Activated CD4-positive, alpha-beta T cell treated with anti-CD3 and anti-CD28 coated beads, Interleukin-2, amount 10 ng/mL, durations not matched to agents 7 days and 5 days (primary cell): ENCODE results near the gene F12. TPM values are rescaled to one million over a fixed set of nuclear protein-coding genes. Genes with fewer than 3 reads are reported as not detected.
"Not testable (repeated sequence)": the region's sequence is repeated elsewhere in the genome, so short reads cannot be mapped to it uniquely, and the experiment has no call there.

ENCODE experiments used
- CTCF ChIA-PET: fragments of 350-600 bp; sonication (Branson Sonifier 250); formaldehyde crosslinking; loops from one replicate; lab custom pipeline; 2021; ENCODE audit warnings: antibody characterized with exemption; lab: Charles Lee
- POLR2A ChIA-PET: fragments of 350-600 bp; sonication (Branson Sonifier 250); formaldehyde crosslinking; loops from one replicate; lab custom pipeline; 2021; ENCODE audit warnings: antibody characterized with exemption; lab: Charles Lee
- DNase-seq: peaks from one replicate; pipeline ENCODE4 v3.0.0-alpha.2; 2020
- H3K27ac Mint-ChIP-seq: one replicate; pipeline ENCODE4 v1.8.0; 2021; ENCODE audit warnings: mild to moderate bottlenecking, moderate library complexity, mixed read lengths
- H3K27me3 Mint-ChIP-seq: one replicate; pipeline ENCODE4 v1.8.0; 2021; ENCODE audit warnings: mixed read lengths
- H3K36me3 Mint-ChIP-seq: one replicate; pipeline ENCODE4 v1.8.0; 2021; ENCODE audit warnings: low read depth, mixed read lengths
- H3K4me1 Mint-ChIP-seq: one replicate; pipeline ENCODE4 v1.8.0; 2021; ENCODE audit warnings: mixed read lengths
- H3K4me3 Mint-ChIP-seq: one replicate; pipeline ENCODE4 v1.8.0; 2021; ENCODE audit warnings: mild to moderate bottlenecking, moderate library complexity, mixed read lengths
- H3K9me3 Mint-ChIP-seq: one replicate; pipeline ENCODE4 v1.8.0; 2021; ENCODE audit warnings: mixed read lengths
- total RNA-seq, 2 experiments: library from RNA; stranded (reverse); gene quantifications; one replicate each; pipeline ENCODE4 v1.2.3, GENCODE V29; 2021

Gene F12
- total RNA-seq, 2 experiments from 2014 or later = 0.22 to 0.60 TPM

DNA sequence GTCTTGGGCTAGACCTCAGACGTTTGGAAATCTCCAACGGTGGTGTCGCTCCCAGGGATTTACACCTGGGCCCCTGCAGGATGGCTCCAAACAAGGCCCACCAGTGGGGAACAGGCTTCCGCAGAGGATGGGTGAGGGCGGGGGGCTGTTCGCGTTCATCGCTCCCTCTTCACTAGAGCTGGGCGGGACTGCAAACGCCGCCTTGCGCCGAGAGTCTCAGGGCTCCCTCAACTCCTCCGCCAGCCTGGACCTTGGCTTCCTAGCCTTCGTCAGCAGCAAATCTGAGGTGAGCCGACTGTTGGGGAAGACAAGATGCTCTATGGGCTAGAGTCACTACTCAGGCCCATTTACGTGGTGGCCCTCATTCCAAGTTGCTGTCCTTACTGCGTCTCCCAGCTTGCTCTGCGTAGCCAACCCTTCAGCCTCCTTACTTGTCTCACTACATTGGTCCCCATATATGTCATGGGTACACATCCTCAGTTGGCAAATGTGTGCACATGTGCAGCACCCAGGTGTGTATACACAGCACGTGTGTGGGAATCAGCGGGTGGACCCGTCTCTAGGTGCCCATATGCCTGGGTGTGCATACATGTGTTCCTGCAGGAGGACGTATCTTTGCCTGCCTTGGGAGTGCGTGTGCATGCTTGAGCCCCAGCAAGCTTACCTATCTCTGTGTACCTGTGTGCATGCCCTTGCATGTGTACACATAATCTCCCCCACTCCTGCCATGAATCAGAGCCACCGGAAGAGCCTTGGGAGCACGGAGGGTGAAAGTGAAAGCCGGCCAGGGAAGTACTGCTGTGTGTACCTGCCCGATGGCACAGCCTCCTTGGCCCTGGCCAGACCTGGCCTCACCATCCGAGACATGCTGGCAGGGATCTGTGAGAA is 41.1 kb downstream of the F12 start:
- peaks cover 70% of the 10 kb centered on the region for H3K4me1 Mint-ChIP-seq
- ChIA-PET POLR2A (no interaction called here), CTCF (interaction anchor here (0.6 to 9.8 kb wide), 13 partner anchors 10 to 87 kb away, joined by 3 to 145 read pairs (median 4); partner anchors contain the start of genes LMAN2, PRR7 and RGS14)
- no peaks in the 10 kb centered on the region for H3K27me3 Mint-ChIP-seq
- H3K9me3 Mint-ChIP-seq = no peaks in the 10 kb centered on the region
- H3K36me3 Mint-ChIP-seq = peaks cover 65% of the 10 kb centered on the region
- H3K4me3 Mint-ChIP-seq = no peak overlapping the region
- DNase-seq = no peak
- no peak overlapping the region for H3K27ac Mint-ChIP-seq

DNA sequence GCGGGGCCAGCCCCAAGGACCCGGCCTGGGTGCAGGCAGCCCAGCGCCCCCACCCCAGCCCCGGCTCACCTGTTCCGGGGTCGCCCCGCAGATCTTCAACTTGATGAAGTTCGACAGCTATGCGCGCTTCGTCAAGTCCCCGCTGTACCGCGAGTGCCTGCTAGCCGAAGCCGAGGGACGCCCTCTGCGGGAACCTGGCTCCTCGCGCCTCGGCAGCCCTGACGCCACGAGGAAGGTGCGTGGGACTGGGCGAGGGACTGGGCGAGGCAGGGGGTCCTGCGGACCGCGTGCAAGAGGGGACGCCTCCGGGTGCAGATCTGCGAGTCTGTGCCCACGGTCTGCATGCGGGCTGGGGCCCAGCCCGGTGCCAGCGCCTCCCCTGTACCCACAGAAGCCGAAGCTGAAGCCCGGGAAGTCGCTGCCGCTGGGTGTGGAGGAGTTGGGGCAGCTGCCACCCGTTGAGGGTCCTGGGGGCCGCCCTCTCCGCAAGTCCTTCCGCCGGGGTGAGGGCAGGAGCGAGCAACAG is 42.0 kb downstream of the F12 start:
- H3K9me3 Mint-ChIP-seq = no peaks in the 10 kb centered on the region
- no peak for DNase-seq
- H3K27me3 Mint-ChIP-seq = no peaks in the 10 kb centered on the region
- CTCF ChIA-PET = interaction anchor here (0.6 to 9.8 kb wide), 3 partner anchors 10 to 90 kb away, joined by 3 to 145 read pairs (median 22); partner anchors contain the start of genes LMAN2 and RGS14
- H3K27ac Mint-ChIP-seq = no peak overlapping the region
- peaks cover 61% of the 10 kb centered on the region for H3K36me3 Mint-ChIP-seq
- peaks cover 69% of the 10 kb centered on the region for H3K4me1 Mint-ChIP-seq
- POLR2A ChIA-PET = no interaction called here
- H3K4me3 Mint-ChIP-seq = no peak overlapping the region

GRCh38 chr5:177366528-177367322 is 42.6 kb downstream of the F12 start:
- Mint-ChIP-seq H3K27me3 (no peaks in the 10 kb centered on the region), H3K4me1 (peaks cover 70% of the 10 kb centered on the region), H3K36me3 (peaks cover 62% of the 10 kb centered on the region), H3K4me3 (no peak overlapping the region), H3K9me3 (no peaks in the 10 kb centered on the region), H3K27ac (no peak overlapping the region)
- CTCF ChIA-PET = interaction anchor here (0.6 to 9.8 kb wide), 3 partner anchors 10 to 89 kb away, joined by 3 to 145 read pairs (median 22); partner anchors contain the start of genes LMAN2 and RGS14
- POLR2A ChIA-PET = no interaction called here
- DNase-seq = no peak

DNA sequence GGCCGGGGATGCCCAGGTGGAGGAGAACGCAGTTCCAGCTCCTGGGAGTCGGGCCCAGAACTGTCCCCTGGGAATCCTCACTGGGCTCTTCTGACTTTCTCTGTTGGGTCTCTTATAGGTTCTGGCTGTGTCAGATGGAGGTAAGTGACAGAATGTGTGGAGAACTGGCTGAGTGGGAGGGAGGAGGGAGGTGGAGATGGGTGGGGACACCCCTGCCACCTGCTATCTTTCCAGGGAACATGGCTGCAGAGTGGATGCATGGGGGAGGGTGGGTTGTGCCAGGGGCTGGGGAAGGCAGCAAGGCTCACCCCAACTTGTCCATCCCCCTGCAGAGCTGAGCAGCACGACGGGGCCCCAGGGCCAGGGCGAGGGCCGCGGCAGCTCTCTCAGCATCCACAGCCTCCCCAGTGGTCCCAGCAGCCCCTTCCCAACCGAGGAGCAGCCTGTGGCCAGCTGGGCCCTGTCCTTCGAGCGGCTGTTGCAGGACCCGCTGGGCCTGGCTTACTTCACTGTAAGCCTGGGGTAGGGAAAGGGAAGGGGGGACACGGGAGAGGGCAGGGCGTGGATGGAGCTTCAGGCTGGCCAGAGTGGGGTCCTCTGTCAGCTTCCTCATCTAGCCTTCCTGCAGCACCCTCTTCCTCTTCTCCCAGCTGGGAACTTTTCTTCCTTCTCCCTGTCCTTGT is 43.4 kb downstream of the F12 start:
- H3K4me1 Mint-ChIP-seq = peaks cover 70% of the 10 kb centered on the region
- DNase-seq = no peak
- ChIA-PET POLR2A (no interaction called here), CTCF (interaction anchor here (1.0 to 9.8 kb wide), 3 partner anchors 9 to 57 kb away, joined by 3 to 145 read pairs (median 22); partner anchors contain the start of genes LMAN2 and RGS14)
- no peak overlapping the region for H3K27ac Mint-ChIP-seq
- H3K27me3 Mint-ChIP-seq = no peaks in the 10 kb centered on the region
- H3K9me3 Mint-ChIP-seq = no peaks in the 10 kb centered on the region
- peaks cover 59% of the 10 kb centered on the region for H3K36me3 Mint-ChIP-seq
- H3K4me3 Mint-ChIP-seq = no peak overlapping the region

- DNase-seq = no peak
Measured at GRCh38 chr5:177364159-177364962, 45.0 kb downstream of the F12 start.

DNA sequence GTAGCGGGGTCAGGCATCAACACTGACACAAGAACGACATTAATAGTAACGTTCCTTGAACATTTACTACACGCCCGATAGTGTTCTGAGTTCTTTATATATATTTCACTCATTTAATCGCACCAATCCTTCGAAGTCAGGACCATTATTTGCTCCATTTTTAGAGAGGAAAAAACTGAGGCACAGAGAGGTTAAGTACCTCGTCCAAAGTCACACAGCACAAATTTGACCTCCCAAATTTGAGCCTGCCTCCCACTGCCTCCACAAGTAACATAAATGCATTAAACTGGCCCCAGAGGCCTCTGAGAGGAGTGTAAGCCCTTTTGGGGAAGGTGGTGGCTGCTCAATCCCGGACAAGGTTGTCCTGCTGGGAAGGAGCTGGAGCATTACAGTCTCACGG is 45.8 kb downstream of the F12 start:
- H3K36me3 Mint-ChIP-seq = peaks cover 57% of the 10 kb centered on the region
- no peak overlapping the region for H3K27ac Mint-ChIP-seq
- H3K9me3 Mint-ChIP-seq = no peaks in the 10 kb centered on the region
- no peaks in the 10 kb centered on the region for H3K27me3 Mint-ChIP-seq
- POLR2A ChIA-PET = no interaction called here
- H3K4me3 Mint-ChIP-seq = peak overlapping the region; percentile 40
- peaks cover 75% of the 10 kb centered on the region for H3K4me1 Mint-ChIP-seq
- DNase-seq = no peak
- CTCF ChIA-PET = interaction anchor here (1.8 to 17.1 kb wide), 3 partner anchors 8 to 27 kb away, joined by 6 to 145 read pairs (median 22); no protein-coding TSS in a partner anchor

More at GRCh38 chr5:177364159-177364962, 45.0 kb downstream of the F12 start:
- H3K27ac Mint-ChIP-seq = peak overlapping the region; percentile 25
- ChIA-PET CTCF (interaction anchor here (0.7 to 17.1 kb wide), 9 partner anchors 7 to 592 kb away, joined by 3 to 145 read pairs (median 5); no protein-coding TSS in a partner anchor), POLR2A (no interaction called here)
- no peaks in the 10 kb centered on the region for H3K9me3 Mint-ChIP-seq
- no peaks in the 10 kb centered on the region for H3K27me3 Mint-ChIP-seq
- H3K4me1 Mint-ChIP-seq = peaks cover 75% of the 10 kb centered on the region
- H3K4me3 Mint-ChIP-seq = peak overlapping the region; percentile 30
- H3K36me3 Mint-ChIP-seq = peaks cover 57% of the 10 kb centered on the region

DNA sequence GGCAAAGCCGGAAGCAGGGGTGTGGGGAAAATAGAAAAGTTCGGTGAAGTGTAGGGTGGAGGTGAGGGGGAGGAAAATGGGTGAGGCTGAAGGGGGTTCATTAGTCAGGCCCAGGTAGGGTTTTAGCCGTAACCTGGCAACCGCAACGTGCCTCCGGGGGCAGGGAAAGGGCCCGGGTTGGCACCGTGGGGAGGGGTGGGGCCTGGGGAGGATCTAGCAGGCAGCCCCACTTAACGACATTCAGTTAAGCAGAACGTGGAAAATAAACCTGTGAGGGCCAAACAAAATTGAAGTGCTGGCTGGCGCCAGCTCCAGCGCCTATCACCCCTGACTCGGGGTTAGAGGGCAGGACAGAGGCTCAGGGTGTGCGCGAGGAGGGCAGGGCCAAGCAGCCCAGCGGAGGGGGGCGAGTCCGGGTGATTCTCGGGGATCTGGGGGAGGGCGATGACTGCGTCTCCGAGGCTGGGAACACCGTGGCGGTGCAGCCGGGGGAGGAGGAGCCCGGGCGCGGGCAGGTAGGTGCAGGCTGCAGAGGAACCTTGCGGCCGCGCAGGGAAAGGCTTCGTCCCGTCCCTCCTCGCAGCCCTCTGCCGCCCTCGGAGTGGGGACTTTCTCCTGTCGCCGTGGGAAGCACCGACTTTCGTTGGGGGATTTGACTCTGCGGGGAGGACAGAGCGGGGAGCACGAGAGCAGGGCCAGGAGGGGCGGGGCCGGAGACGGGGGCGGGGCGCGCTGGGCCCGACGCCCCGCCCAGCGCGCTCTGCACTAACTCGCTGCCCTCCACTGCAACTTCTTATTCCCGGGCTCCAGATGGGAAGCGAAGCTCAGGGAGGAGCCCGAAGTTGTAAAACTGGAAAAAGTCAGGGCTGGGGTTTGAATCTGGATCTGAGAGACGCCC is 46.5 kb downstream of the F12 start:
- DNase-seq = peak; percentile 57
- Mint-ChIP-seq H3K27me3 (no peaks in the 10 kb centered on the region), H3K27ac (peak overlapping the region; percentile 84), H3K9me3 (no peaks in the 10 kb centered on the region), H3K4me3 (peak overlapping the region; percentile 71), H3K4me1 (peaks cover 71% of the 10 kb centered on the region), H3K36me3 (peaks cover 56% of the 10 kb centered on the region)
- POLR2A ChIA-PET = no interaction called here
- CTCF ChIA-PET = interaction anchor here (0.8 to 17.1 kb wide), 4 partner anchors 8 to 44 kb away, joined by 3 to 145 read pairs (median 12); no protein-coding TSS in a partner anchor

DNA sequence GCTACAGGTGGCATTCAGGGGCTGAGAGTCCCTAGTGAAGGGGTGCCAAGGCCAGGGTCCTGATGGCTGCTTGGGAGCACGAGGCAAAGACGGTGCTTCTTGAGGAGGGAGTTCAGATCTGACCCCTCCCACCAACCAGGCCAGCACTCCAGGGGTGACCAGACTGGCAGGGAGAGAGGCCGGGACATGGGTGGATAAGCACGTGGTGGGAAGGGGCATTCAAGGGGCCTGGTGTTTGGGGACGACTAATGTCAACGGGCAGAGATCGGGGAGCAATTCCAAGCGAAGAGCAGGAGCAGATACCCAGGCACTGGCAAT is 47.1 kb downstream of the F12 start:
- H3K27me3 Mint-ChIP-seq = no peaks in the 10 kb centered on the region
- CTCF ChIA-PET = interaction anchor here (0.8 to 17.1 kb wide), 5 partner anchors 9 to 130 kb away, joined by 3 to 145 read pairs (median 3); partner anchors contain the start of gene LMAN2
- H3K4me1 Mint-ChIP-seq = peaks cover 75% of the 10 kb centered on the region
- DNase-seq = no peak
- no peaks in the 10 kb centered on the region for H3K9me3 Mint-ChIP-seq
- H3K4me3 Mint-ChIP-seq = peak overlapping the region; percentile 71
- peak overlapping the region; percentile 37 for H3K27ac Mint-ChIP-seq
- POLR2A ChIA-PET = no interaction called here
- peaks cover 52% of the 10 kb centered on the region for H3K36me3 Mint-ChIP-seq

DNA sequence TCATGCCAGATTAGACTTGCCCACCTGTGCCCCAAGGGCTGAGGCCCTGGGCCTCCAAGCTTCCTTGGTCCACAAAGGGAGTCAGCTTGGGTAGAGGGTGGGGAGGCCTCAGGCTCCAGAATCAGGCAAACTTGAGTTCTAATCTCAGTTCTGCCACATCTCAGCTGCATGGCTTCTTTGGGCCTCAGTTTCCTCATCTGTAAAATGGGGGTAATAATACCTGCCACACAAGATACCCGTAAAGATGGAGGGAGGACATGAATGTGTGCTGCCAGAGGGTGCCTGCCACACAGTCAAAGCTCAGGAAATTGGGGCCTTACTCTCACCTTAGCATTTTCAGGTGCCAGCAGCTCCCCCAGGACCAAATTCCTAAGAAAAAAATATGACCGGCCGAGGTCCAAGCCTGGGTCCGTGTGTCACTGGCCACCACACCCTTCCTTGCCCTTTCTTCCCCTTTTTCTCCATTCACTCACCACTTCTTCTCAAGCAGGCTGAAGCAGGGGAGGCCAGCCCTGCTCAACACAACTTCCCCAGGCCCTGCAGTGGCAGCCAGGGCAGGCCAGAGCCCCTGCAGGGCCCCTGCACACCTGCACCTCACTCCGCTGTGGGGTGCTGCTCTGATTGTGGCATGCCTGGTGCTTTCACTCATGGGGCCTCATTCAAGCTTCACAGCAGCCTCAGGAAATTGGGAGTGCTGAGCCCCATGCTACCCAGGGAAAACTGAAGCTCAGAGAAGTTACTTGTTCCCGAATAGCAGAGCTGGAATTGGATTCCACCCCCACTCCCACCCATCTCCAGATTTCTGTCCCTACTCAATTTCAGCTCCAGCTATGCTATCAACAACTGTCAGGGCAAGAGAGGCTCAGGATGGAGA is 47.7 kb downstream of the F12 start:
- no peak for DNase-seq
- Mint-ChIP-seq H3K9me3 (no peaks in the 10 kb centered on the region), H3K36me3 (peaks cover 48% of the 10 kb centered on the region), H3K4me1 (peaks cover 81% of the 10 kb centered on the region), H3K27ac (peak overlapping the region; percentile 82), H3K27me3 (no peaks in the 10 kb centered on the region), H3K4me3 (peak overlapping the region; percentile 71)
- ChIA-PET POLR2A (interaction anchor here (0.6 to 1.4 kb wide), 2 partner anchors 9 to 10 kb away, joined by 3 to 5 read pairs; partner anchors contain the start of gene LMAN2), CTCF (interaction anchor here (0.5 to 17.1 kb wide), 10 partner anchors 9 to 131 kb away, joined by 3 to 145 read pairs (median 4); partner anchors contain the start of gene LMAN2)

DNA sequence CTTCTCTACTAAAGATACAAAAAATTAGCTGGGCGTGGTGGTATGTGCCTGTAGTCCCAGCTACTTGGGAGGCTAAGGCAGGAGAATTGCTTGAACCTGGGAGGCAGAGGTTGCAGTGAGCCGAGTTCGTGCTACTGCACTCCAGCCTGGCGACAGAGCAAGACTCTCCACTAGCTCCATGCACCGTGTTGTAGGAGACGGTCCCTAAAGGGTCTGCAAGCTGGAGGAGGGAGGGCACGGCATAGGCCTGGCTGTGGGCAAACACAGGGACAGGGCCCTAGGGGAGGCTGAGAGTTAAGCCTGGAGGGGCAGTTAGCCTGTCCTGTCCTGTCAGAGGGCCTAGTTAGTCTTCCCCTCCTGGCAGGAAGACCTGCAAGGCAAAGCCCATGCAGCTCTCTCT is 48.6 kb downstream of the F12 start:
- CTCF ChIA-PET = interaction anchor here (0.5 to 17.1 kb wide), 11 partner anchors 9 to 418 kb away, joined by 3 to 145 read pairs (median 4); partner anchors contain the start of gene LMAN2
- POLR2A ChIA-PET = interaction anchor here (1.4 kb wide), 1 partner anchor 10 kb away, joined by 5 read pairs; no protein-coding TSS in a partner anchor
- not testable (repeated sequence) for H3K9me3 Mint-ChIP-seq, H3K4me3 Mint-ChIP-seq, H3K27me3 Mint-ChIP-seq, DNase-seq, H3K27ac Mint-ChIP-seq
- Mint-ChIP-seq H3K36me3 (peaks cover 44% of the 10 kb centered on the region), H3K4me1 (peaks cover 86% of the 10 kb centered on the region)
